GM23338 (cell line): Measurements from ENCODE around the gene JAZF1. TPM values are rescaled to one million over a fixed set of nuclear protein-coding genes. Genes with fewer than 3 reads are reported as not detected.

ENCODE experiments used
- ATAC-seq: fragments of 200-7000 bp; cut with Tn5 transposase; 3 replicates; pipeline ENCODE4 v1.9.1; 2020
- DNase-seq: peaks from one replicate; pipeline ENCODE4 v3.0.0-alpha.2; 2015; ENCODE audit warnings: low spot score
- H2AFZ ChIP-seq: fragments of 200-600 bp; sonication (generic); 2 replicates; pipeline ENCODE4 v1.8.0; 2016; ENCODE audit warnings: antibody characterized with exemption, mild to moderate bottlenecking, moderate library complexity
- H3F3A ChIP-seq: fragments of 200-600 bp; sonication (generic); replicated peaks from 2 replicates; pipeline ENCODE4 v1.8.0; 2017; ENCODE audit warnings: antibody characterized with exemption, mixed run types, low read depth
- H3K27ac ChIP-seq: fragments of 200-600 bp; sonication (generic); 2 replicates; pipeline ENCODE4 v1.6.1; 2016; ENCODE audit warnings: low read depth
- H3K27me3 ChIP-seq: fragments of 200-600 bp; sonication (generic); 2 replicates; pipeline ENCODE4 v1.8.0; 2016; ENCODE audit warnings: mild to moderate bottlenecking, mixed run types, moderate library complexity; ENCODE audit not compliant: insufficient read depth
- H3K36me3 ChIP-seq: fragments of 200-600 bp; sonication (generic); 2 replicates; pipeline ENCODE4 v1.8.0; 2016; ENCODE audit warnings: mild to moderate bottlenecking; ENCODE audit not compliant: insufficient read depth
- H3K4me1 ChIP-seq: fragments of 200-600 bp; sonication (generic); 2 replicates; pipeline ENCODE4 v1.8.0; 2016; ENCODE audit warnings: mild to moderate bottlenecking, moderate library complexity; ENCODE audit not compliant: insufficient read depth
- H3K4me2 ChIP-seq: fragments of 200-600 bp; sonication (generic); 2 replicates; pipeline ENCODE4 v1.7.1; 2017; ENCODE audit warnings: mixed run types
- H3K4me3 ChIP-seq: fragments of 200-600 bp; sonication (generic); 2 replicates; pipeline ENCODE4 v1.6.1; 2016; ENCODE audit warnings: mixed run types
- H3K79me2 ChIP-seq: fragments of 200-600 bp; sonication (generic); replicated peaks from 2 replicates; pipeline ENCODE4 v1.8.0; 2017; ENCODE audit warnings: mild to moderate bottlenecking; ENCODE audit not compliant: insufficient read depth
- H3K9me2 ChIP-seq: fragments of 200-600 bp; sonication (generic); 2 replicates; pipeline ENCODE4 v1.8.0; 2017; ENCODE audit not compliant: insufficient read depth
- H4K20me1 ChIP-seq: fragments of 200-600 bp; sonication (generic); replicated peaks from 2 replicates; pipeline ENCODE4 v1.8.0; 2017; ENCODE audit warnings: mild to moderate bottlenecking; ENCODE audit not compliant: insufficient read depth
- H3K27ac Mint-ChIP-seq: 2 replicates; pipeline ENCODE4 v1.8.0; 2020; ENCODE audit warnings: inconsistent platforms, mild to moderate bottlenecking, moderate library complexity, mixed read lengths
- H3K27me3 Mint-ChIP-seq: 3 replicates; pipeline ENCODE4 v1.8.0; 2022; ENCODE audit warnings: low read depth, mild to moderate bottlenecking, moderate library complexity, mixed read lengths, inconsistent platforms; ENCODE audit not compliant: insufficient read depth, poor library complexity
- H3K36me3 Mint-ChIP-seq: 3 replicates; pipeline ENCODE4 v1.8.0; 2021; ENCODE audit warnings: low read depth, mild to moderate bottlenecking, inconsistent platforms, moderate library complexity, mixed read lengths
- H3K4me1 Mint-ChIP-seq: 3 replicates; pipeline ENCODE4 v1.8.0; 2020; ENCODE audit warnings: mild to moderate bottlenecking, inconsistent platforms, mixed read lengths
- H3K4me3 Mint-ChIP-seq: 3 replicates; pipeline ENCODE4 v1.8.0; 2021; ENCODE audit warnings: moderate library complexity, mild to moderate bottlenecking, inconsistent platforms, mixed read lengths
- H3K9me3 Mint-ChIP-seq: 3 replicates; pipeline ENCODE4 v1.8.0; 2020; ENCODE audit warnings: moderate library complexity, mild to moderate bottlenecking, inconsistent platforms, mixed read lengths
- CREB1 ChIP-seq: fragments of 250-450 bp; sonication (Bioruptor Pico); IDR thresholded peaks from 2 replicates; pipeline ENCODE4 v1.5.0; 2020; ENCODE audit warnings: low read depth, mild to moderate bottlenecking, moderate library complexity
- EZH2 ChIP-seq: fragments of 200-600 bp; sonication (generic); IDR thresholded peaks from one replicate; pipeline ENCODE4 v1.8.0; 2017; ENCODE audit warnings: antibody characterized with exemption, mild to moderate bottlenecking, low read depth; ENCODE audit not compliant: unreplicated experiment
- EZH2phosphoT487 ChIP-seq: fragments of 200-600 bp; sonication (generic); IDR thresholded peaks from one replicate; pipeline ENCODE4 v1.8.1; 2018; ENCODE audit warnings: antibody characterized with exemption; ENCODE audit not compliant: unreplicated experiment
- JUNB ChIP-seq: IDR thresholded peaks from one replicate; pipeline ENCODE4 v1.6.1; 2016; ENCODE audit warnings: antibody characterized with exemption; ENCODE audit not compliant: unreplicated experiment
- NANOG ChIP-seq: IDR thresholded peaks from 2 replicates; pipeline ENCODE4 v1.6.1; 2016; ENCODE audit warnings: antibody characterized with exemption, borderline replicate concordance
- POLR2AphosphoS5 ChIP-seq: IDR thresholded peaks from 2 replicates; pipeline ENCODE4 v1.6.1; 2016; ENCODE audit warnings: antibody characterized with exemption, low read depth
- STAT1 ChIP-seq: IDR thresholded peaks from one replicate; pipeline ENCODE4 v1.6.1; 2016; ENCODE audit warnings: antibody characterized with exemption; ENCODE audit not compliant: unreplicated experiment
- ZNF114 ChIP-seq: fragments of 250-450 bp; sonication (Bioruptor Pico); IDR thresholded peaks from 2 replicates; pipeline ENCODE4 v1.5.0; 2020; ENCODE audit warnings: mild to moderate bottlenecking, moderate library complexity
- ZNF331 ChIP-seq: fragments of 250-450 bp; sonication (Bioruptor Pico); IDR thresholded peaks from 2 replicates; pipeline ENCODE4 v1.5.0; 2020; ENCODE audit warnings: low read depth, mild to moderate bottlenecking, moderate library complexity
- polyA plus RNA-seq: library from polyadenylated mRNA; unstranded; fragments of >200 nt; fragmentation: Nextera tagmentation; extraction: Ambion mirVana; gene quantifications from 2 replicates; pipeline ENCODE4 v1.2.1, GENCODE V29; 2016
- total RNA-seq: library from RNA; depleted of rRNA; stranded (reverse); fragments of >200 nt; shearing (Covaris generic); gene quantifications from 2 replicates; pipeline ENCODE4 v1.2.3, GENCODE V29; 2014
- TF ChIP-seq, protein P1 (sequence below): fragments of 250-450 bp; sonication (Bioruptor Pico); IDR thresholded peaks from 2 replicates; pipeline ENCODE4 v1.5.0; 2020; ENCODE audit warnings: mild to moderate bottlenecking, moderate library complexity
- TF ChIP-seq, protein P2 (sequence below), 2 experiments: fragments of 200-600 bp in 1 of 2; sonication (generic) in 1 of 2; conservative IDR thresholded peaks; 2 replicates each; pipeline versions ENCODE4 v1.5.1 to v1.6.1; 2016 to 2017; ENCODE audit warnings: antibody characterized with exemption in 2 of 2, low read depth in 2 of 2, mild to moderate bottlenecking in 2 of 2, moderate library complexity in 1 of 2
- TF ChIP-seq, protein P3 (sequence below): IDR thresholded peaks from one replicate; pipeline ENCODE4 v1.6.1; 2018; ENCODE audit warnings: antibody characterized with exemption; ENCODE audit not compliant: unreplicated experiment
- TF ChIP-seq, protein P4 (sequence below): IDR thresholded peaks from 2 replicates; pipeline ENCODE4 v1.6.1; 2016; ENCODE audit warnings: antibody characterized with exemption

The JAZF1 gene
- total and polyA plus RNA-seq, 2 experiments from 2014 or later = 12.2 to 22.2 TPM

DNA sequence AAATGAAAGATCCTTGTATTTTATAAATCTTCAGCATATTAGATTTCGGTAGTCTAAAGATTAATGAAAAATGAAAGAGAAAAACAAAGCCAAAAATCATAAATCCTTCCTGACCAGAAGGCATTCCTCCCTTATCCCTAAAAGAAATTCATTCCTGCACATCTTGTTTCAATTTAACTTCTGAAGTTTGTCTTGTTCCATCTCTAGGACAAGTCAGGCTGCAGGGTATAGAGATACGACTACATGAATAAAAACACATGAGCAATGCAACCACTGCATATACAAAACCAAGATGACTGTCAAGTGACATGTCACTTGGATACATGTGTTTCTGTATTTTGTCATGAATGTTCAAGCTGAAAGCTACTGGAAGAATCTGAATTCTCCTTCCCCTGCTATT, 214.9 kb downstream of the JAZF1 start:
- H3K27me3 Mint-ChIP-seq = no peaks in the 10 kb centered on the region
- ATAC-seq = no peak

More for the DNA sequence above, 214.9 kb downstream of the JAZF1 start:
- no peak overlapping the region for H3K27ac Mint-ChIP-seq
- DNase-seq = no peak
- no peak overlapping the region for H3K4me2 ChIP-seq
- no peaks in the 10 kb centered on the region for H3K4me1 ChIP-seq
- no peak overlapping the region for H3K4me3 Mint-ChIP-seq
- H3K36me3 ChIP-seq = no peaks in the 10 kb centered on the region
- TF ChIP-seq ZNF331 (CRISPR knock-in tag) (no peak), JUNB (no peak), NANOG (no peak), ZNF114 (no peak), EZH2phosphoT487 (no peak), STAT1 (no peak), EZH2 (no peak), CREB1 (CRISPR knock-in tag) (no peak), POLR2AphosphoS5 (no peak)
- TF ChIP-seq, protein P1, sequence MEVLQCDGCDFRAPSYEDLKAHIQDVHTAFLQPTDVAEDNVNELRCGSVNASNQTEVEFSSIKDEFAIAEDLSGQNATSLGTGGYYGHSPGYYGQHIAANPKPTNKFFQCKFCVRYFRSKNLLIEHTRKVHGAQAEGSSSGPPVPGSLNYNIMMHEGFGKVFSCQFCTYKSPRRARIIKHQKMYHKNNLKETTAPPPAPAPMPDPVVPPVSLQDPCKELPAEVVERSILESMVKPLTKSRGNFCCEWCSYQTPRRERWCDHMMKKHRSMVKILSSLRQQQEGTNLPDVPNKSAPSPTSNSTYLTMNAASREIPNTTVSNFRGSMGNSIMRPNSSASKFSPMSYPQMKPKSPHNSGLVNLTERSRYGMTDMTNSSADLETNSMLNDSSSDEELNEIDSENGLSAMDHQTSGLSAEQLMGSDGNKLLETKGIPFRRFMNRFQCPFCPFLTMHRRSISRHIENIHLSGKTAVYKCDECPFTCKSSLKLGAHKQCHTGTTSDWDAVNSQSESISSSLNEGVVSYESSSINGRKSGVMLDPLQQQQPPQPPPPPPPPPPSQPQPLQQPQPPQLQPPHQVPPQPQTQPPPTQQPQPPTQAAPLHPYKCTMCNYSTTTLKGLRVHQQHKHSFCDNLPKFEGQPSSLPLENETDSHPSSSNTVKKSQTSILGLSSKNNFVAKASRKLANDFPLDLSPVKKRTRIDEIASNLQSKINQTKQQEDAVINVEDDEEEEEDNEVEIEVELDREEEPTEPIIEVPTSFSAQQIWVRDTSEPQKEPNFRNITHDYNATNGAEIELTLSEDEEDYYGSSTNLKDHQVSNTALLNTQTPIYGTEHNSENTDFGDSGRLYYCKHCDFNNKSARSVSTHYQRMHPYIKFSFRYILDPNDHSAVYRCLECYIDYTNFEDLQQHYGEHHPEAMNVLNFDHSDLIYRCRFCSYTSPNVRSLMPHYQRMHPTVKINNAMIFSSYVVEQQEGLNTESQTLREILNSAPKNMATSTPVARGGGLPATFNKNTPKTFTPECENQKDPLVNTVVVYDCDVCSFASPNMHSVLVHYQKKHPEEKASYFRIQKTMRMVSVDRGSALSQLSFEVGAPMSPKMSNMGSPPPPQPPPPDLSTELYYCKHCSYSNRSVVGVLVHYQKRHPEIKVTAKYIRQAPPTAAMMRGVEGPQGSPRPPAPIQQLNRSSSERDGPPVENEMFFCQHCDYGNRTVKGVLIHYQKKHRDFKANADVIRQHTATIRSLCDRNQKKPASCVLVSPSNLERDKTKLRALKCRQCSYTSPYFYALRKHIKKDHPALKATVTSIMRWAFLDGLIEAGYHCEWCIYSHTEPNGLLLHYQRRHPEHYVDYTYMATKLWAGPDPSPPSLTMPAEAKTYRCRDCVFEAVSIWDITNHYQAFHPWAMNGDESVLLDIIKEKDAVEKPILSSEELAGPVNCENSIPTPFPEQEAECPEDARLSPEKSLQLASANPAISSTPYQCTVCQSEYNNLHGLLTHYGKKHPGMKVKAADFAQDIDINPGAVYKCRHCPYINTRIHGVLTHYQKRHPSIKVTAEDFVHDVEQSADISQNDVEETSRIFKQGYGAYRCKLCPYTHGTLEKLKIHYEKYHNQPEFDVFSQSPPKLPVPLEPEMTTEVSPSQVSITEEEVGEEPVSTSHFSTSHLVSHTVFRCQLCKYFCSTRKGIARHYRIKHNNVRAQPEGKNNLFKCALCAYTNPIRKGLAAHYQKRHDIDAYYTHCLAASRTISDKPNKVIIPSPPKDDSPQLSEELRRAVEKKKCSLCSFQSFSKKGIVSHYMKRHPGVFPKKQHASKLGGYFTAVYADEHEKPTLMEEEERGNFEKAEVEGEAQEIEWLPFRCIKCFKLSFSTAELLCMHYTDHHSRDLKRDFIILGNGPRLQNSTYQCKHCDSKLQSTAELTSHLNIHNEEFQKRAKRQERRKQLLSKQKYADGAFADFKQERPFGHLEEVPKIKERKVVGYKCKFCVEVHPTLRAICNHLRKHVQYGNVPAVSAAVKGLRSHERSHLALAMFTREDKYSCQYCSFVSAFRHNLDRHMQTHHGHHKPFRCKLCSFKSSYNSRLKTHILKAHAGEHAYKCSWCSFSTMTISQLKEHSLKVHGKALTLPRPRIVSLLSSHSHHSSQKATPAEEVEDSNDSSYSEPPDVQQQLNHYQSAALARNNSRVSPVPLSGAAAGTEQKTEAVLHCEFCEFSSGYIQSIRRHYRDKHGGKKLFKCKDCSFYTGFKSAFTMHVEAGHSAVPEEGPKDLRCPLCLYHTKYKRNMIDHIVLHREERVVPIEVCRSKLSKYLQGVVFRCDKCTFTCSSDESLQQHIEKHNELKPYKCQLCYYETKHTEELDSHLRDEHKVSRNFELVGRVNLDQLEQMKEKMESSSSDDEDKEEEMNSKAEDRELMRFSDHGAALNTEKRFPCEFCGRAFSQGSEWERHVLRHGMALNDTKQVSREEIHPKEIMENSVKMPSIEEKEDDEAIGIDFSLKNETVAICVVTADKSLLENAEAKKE (CRISPR knock-in tag) = no peak
- TF ChIP-seq, protein P2, sequence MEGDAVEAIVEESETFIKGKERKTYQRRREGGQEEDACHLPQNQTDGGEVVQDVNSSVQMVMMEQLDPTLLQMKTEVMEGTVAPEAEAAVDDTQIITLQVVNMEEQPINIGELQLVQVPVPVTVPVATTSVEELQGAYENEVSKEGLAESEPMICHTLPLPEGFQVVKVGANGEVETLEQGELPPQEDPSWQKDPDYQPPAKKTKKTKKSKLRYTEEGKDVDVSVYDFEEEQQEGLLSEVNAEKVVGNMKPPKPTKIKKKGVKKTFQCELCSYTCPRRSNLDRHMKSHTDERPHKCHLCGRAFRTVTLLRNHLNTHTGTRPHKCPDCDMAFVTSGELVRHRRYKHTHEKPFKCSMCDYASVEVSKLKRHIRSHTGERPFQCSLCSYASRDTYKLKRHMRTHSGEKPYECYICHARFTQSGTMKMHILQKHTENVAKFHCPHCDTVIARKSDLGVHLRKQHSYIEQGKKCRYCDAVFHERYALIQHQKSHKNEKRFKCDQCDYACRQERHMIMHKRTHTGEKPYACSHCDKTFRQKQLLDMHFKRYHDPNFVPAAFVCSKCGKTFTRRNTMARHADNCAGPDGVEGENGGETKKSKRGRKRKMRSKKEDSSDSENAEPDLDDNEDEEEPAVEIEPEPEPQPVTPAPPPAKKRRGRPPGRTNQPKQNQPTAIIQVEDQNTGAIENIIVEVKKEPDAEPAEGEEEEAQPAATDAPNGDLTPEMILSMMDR (conservative IDR thresholded peaks at IDR 0.05; ENCODE audit: low read depth in 2 of 2) = no peak
- TF ChIP-seq, protein P3, sequence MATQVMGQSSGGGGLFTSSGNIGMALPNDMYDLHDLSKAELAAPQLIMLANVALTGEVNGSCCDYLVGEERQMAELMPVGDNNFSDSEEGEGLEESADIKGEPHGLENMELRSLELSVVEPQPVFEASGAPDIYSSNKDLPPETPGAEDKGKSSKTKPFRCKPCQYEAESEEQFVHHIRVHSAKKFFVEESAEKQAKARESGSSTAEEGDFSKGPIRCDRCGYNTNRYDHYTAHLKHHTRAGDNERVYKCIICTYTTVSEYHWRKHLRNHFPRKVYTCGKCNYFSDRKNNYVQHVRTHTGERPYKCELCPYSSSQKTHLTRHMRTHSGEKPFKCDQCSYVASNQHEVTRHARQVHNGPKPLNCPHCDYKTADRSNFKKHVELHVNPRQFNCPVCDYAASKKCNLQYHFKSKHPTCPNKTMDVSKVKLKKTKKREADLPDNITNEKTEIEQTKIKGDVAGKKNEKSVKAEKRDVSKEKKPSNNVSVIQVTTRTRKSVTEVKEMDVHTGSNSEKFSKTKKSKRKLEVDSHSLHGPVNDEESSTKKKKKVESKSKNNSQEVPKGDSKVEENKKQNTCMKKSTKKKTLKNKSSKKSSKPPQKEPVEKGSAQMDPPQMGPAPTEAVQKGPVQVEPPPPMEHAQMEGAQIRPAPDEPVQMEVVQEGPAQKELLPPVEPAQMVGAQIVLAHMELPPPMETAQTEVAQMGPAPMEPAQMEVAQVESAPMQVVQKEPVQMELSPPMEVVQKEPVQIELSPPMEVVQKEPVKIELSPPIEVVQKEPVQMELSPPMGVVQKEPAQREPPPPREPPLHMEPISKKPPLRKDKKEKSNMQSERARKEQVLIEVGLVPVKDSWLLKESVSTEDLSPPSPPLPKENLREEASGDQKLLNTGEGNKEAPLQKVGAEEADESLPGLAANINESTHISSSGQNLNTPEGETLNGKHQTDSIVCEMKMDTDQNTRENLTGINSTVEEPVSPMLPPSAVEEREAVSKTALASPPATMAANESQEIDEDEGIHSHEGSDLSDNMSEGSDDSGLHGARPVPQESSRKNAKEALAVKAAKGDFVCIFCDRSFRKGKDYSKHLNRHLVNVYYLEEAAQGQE = no peak
- TF ChIP-seq, protein P4, sequence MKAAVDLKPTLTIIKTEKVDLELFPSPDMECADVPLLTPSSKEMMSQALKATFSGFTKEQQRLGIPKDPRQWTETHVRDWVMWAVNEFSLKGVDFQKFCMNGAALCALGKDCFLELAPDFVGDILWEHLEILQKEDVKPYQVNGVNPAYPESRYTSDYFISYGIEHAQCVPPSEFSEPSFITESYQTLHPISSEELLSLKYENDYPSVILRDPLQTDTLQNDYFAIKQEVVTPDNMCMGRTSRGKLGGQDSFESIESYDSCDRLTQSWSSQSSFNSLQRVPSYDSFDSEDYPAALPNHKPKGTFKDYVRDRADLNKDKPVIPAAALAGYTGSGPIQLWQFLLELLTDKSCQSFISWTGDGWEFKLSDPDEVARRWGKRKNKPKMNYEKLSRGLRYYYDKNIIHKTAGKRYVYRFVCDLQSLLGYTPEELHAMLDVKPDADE = no peak
- H3K27me3 ChIP-seq = no peaks in the 10 kb centered on the region
- no peaks in the 10 kb centered on the region for H3K9me3 Mint-ChIP-seq
- no peaks in the 10 kb centered on the region for H3F3A ChIP-seq
- no peak overlapping the region for H3K4me3 ChIP-seq
- H3K9me2 ChIP-seq = no peaks in the 10 kb centered on the region
- H3K4me1 Mint-ChIP-seq = no peaks in the 10 kb centered on the region
- no peaks in the 10 kb centered on the region; the same call in 1 of the 2 replicates for H4K20me1 ChIP-seq
- no peaks in the 10 kb centered on the region for H3K36me3 Mint-ChIP-seq
- H2AFZ ChIP-seq = no peak overlapping the region
- no peak overlapping the region for H3K27ac ChIP-seq
- no peaks in the 10 kb centered on the region for H3K79me2 ChIP-seq
